Chondrocyte (in vitro differentiated cells): Measurements from ENCODE around the gene KDM4B. TPM values are rescaled to one million over a fixed set of nuclear protein-coding genes. Genes with fewer than 3 reads are reported as not detected.

Experiments used
- DNase-seq: peaks from one replicate; pipeline ENCODE4 v3.0.0; 2021; ENCODE audit warnings: mixed read lengths, low spot score
- H3K27ac Mint-ChIP-seq: one replicate; pipeline ENCODE4 v1.8.0; 2021; ENCODE audit warnings: mild to moderate bottlenecking, moderate library complexity, mixed read lengths; ENCODE audit not compliant: unreplicated experiment
- H3K27me3 Mint-ChIP-seq: 2 replicates; pipeline ENCODE4 v1.8.0; 2021; ENCODE audit warnings: low read depth, mixed read lengths
- H3K36me3 Mint-ChIP-seq: 2 replicates; pipeline ENCODE4 v1.8.0; 2021; ENCODE audit warnings: low read depth, mixed read lengths
- H3K4me1 Mint-ChIP-seq: 2 replicates; pipeline ENCODE4 v1.8.0; 2021; ENCODE audit warnings: low read depth, mild to moderate bottlenecking, mixed read lengths
- H3K4me3 Mint-ChIP-seq: one replicate; pipeline ENCODE4 v1.8.0; 2021; ENCODE audit warnings: mild to moderate bottlenecking, moderate library complexity, mixed read lengths; ENCODE audit not compliant: unreplicated experiment
- H3K9me3 Mint-ChIP-seq: 2 replicates; pipeline ENCODE4 v1.8.0; 2021; ENCODE audit warnings: low read depth, mixed read lengths
- CTCF ChIP-seq: fragments of 200-600 bp; sonication (generic); IDR thresholded peaks from 2 replicates; pipeline ENCODE4 v1.5.0; 2021; ENCODE audit warnings: antibody characterized with exemption, mild to moderate bottlenecking, moderate library complexity
- total RNA-seq: library from RNA; stranded (reverse); gene quantifications from 3 replicates; pipeline ENCODE4 v1.2.1, GENCODE V29; 2021

KDM4B gene
- total RNA-seq, 1 donor from 2014 or later = 52.2 TPM

GRCh38 chr19:5052945-5053485 is 84.1 kb downstream of the KDM4B start:
- Mint-ChIP-seq H3K36me3 (peaks cover 14% of the 10 kb centered on the region), H3K4me1 (peaks cover 26% of the 10 kb centered on the region), H3K27ac (no peak overlapping the region), H3K4me3 (no peak overlapping the region), H3K27me3 (no peaks in the 10 kb centered on the region), H3K9me3 (no peaks in the 10 kb centered on the region)
- no peak for DNase-seq
- TF ChIP-seq CTCF = no peak

GRCh38 chr19:5053661-5054060 is 84.7 kb downstream of the KDM4B start:
- peaks cover 14% of the 10 kb centered on the region for H3K36me3 Mint-ChIP-seq
- H3K27me3 Mint-ChIP-seq = no peaks in the 10 kb centered on the region
- H3K4me3 Mint-ChIP-seq = no peak overlapping the region
- H3K27ac Mint-ChIP-seq = no peak overlapping the region
- TF ChIP-seq CTCF = no peak
- peaks cover 19% of the 10 kb centered on the region for H3K4me1 Mint-ChIP-seq
- no peak for DNase-seq
- no peaks in the 10 kb centered on the region for H3K9me3 Mint-ChIP-seq

GRCh38 chr19:5054551-5055456 is 85.9 kb downstream of the KDM4B start:
- Mint-ChIP-seq H3K27ac (no peak overlapping the region), H3K9me3 (no peaks in the 10 kb centered on the region), H3K4me3 (no peak overlapping the region), H3K27me3 (no peaks in the 10 kb centered on the region), H3K36me3 (peaks cover 14% of the 10 kb centered on the region), H3K4me1 (peaks cover 8% of the 10 kb centered on the region)
- no peak for DNase-seq
- TF ChIP-seq CTCF = no peak

GRCh38 chr19:5055457-5055776 is 86.5 kb downstream of the KDM4B start:
- H3K9me3 Mint-ChIP-seq = no peaks in the 10 kb centered on the region
- no peak overlapping the region for H3K27ac Mint-ChIP-seq
- peaks cover 14% of the 10 kb centered on the region for H3K36me3 Mint-ChIP-seq
- H3K27me3 Mint-ChIP-seq = no peaks in the 10 kb centered on the region
- no peak for DNase-seq
- no peak overlapping the region for H3K4me3 Mint-ChIP-seq
- H3K4me1 Mint-ChIP-seq = peaks cover 2% of the 10 kb centered on the region
- no peak for TF ChIP-seq CTCF

GRCh38 chr19:5057860-5058259 is 88.9 kb downstream of the KDM4B start:
- H3K4me1 Mint-ChIP-seq = no peaks in the 10 kb centered on the region
- H3K27me3 Mint-ChIP-seq = no peaks in the 10 kb centered on the region
- DNase-seq = no peak
- H3K9me3 Mint-ChIP-seq = peaks cover 1% of the 10 kb centered on the region
- no peak overlapping the region for H3K27ac Mint-ChIP-seq
- H3K36me3 Mint-ChIP-seq = peaks cover 26% of the 10 kb centered on the region
- no peak overlapping the region for H3K4me3 Mint-ChIP-seq
- TF ChIP-seq CTCF = no peak
